ENCODE results near the gene USP6NL. TPM values are rescaled to one million over a fixed set of nuclear protein-coding genes. Genes with fewer than 3 reads are reported as not detected.

The USP6NL gene
- total RNA-seq, 1 experiment from 2014 or later, result 11.5 TPM

DNA sequence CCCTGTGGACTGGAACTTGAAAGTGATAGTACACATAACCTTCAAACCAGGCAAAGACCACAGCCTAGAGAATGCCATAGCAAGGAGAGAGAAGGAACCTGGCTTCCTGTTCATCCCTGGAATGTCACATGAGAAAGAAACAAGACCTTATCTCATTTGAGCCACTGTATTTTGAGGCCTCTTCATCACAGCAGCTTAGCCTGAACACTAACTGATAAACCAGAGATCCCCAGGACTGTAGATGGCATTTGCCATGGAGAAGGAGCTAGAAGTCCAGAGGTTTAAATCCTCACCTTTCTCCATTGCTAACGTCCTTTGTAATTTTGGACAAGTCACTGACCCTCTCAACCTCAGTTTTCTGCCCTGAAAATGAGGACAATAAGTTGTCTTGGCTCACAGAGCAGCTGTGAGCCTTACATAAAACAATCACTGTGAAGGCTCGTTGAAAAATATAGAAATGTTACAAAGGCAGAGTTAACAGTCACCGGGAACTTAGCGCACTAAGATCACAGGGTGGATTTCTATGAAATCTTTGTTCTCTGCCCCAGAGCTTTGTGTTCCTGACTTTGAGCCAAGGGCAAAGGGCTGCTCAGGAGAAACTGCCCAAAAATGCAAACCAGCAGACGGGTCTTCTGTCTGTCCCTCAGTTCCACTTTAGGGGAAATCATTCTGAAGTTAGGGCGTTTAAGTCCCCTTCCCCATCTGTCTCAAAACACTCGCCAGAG is 197.0 kb downstream of the USP6NL start:
- DNase-seq (ENCODE audit: low read depth in 1 of 2, low spot score in 2 of 2), result no peak
- Histone ChIP-seq H3K4me3 (no peak overlapping the region), H3K9me3 (replicated peaks) (no peaks in the 10 kb centered on the region), H3K4me1 (replicated peaks) (no peaks in the 10 kb centered on the region), H3K36me3 (no peaks in the 10 kb centered on the region), H3K27me3 (replicated peaks) (no peaks in the 10 kb centered on the region), H3K27ac (no peak overlapping the region)

DNA sequence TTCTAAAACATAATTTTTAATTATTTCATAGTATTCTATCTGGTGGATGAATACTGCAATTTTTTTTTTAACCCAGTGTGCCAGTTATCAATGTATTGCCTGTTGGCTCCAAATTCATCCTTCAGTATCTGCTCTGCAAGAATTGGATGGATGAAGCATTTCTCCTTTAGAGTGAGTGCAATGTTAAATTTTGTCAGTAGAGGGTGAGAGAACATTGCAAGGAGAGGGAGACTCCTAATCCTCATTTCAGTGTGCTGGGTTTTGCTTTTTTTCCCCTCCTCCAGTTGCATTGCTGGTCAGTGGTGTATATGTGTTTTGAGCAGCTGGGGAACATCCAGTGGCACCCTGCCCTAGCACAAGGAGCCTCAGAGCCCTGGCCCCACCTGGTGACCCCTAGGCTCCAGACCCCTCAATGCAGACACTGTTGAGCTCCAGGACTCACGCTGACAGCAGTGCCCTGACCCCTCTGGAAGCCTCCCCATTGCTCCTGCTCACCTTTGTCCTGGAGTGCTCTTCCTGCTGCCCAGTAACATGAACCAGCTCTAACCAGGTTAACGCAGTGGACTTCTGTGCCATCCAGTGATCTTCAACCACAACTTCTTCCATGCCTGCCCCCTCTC is 199.4 kb downstream of the USP6NL start:
- Histone ChIP-seq H3K36me3 (no peaks in the 10 kb centered on the region), H3K27ac (no peak overlapping the region), H3K4me1 (replicated peaks) (no peaks in the 10 kb centered on the region), H3K27me3 (replicated peaks) (no peaks in the 10 kb centered on the region), H3K4me3 (no peak overlapping the region), H3K9me3 (replicated peaks) (no peaks in the 10 kb centered on the region)
- no peak for DNase-seq (ENCODE audit: low read depth in 1 of 2, low spot score in 2 of 2)

DNA sequence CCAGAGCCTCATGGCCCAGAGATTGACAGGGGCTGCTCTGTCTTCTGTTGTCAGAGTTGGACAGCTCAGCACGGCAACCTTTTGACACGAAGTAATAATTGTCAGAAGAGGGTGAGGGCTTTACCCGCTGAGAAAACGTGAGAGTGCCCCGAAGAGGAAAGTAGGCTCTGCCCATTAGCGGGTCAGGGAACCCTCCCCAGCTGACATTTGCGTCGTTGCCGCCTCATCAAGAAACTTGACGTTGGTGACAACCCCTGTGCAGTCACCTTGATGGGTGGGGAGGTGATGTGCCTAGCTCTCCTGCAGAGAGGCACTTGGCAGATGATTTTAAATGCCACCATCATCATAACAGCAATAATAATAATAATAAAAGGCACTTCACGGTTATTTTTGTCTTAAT is 202.1 kb downstream of the USP6NL start:
- Histone ChIP-seq H3K9me3 (replicated peaks) (no peaks in the 10 kb centered on the region), H3K4me1 (replicated peaks) (no peaks in the 10 kb centered on the region), H3K27me3 (replicated peaks) (no peaks in the 10 kb centered on the region), H3K36me3 (no peaks in the 10 kb centered on the region), H3K27ac (no peak overlapping the region), H3K4me3 (no peak overlapping the region)
- DNase-seq (ENCODE audit: low read depth in 1 of 2, low spot score in 2 of 2), result no peak

DNA sequence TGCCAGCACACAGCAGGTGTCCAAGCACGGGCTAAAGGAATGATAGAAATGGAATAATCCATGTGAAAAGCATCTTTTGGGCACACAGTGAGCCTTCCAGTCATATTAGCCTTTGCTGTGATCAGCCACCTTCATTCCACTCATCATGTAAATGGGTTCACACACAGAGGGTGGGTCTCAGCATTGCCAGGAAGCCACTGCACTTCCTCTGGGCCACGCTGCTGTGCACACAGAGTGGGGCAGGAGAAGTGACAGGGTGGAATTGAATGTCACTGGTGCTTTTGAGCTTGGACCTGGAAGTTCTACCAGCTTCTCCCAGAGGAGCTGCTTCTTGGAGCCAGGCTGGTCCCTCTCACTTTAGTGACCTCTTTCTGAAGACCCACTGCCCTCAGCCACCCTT is 203.5 kb downstream of the USP6NL start:
- no peaks in the 10 kb centered on the region for H3K9me3 ChIP-seq (replicated peaks)
- H3K4me1 ChIP-seq (replicated peaks), result no peaks in the 10 kb centered on the region
- no peaks in the 10 kb centered on the region for H3K36me3 ChIP-seq
- H3K27ac ChIP-seq, result no peak overlapping the region
- no peak for DNase-seq (ENCODE audit: low read depth in 1 of 2, low spot score in 2 of 2)
- no peaks in the 10 kb centered on the region for H3K27me3 ChIP-seq (replicated peaks)
- H3K4me3 ChIP-seq, result no peak overlapping the region

DNA sequence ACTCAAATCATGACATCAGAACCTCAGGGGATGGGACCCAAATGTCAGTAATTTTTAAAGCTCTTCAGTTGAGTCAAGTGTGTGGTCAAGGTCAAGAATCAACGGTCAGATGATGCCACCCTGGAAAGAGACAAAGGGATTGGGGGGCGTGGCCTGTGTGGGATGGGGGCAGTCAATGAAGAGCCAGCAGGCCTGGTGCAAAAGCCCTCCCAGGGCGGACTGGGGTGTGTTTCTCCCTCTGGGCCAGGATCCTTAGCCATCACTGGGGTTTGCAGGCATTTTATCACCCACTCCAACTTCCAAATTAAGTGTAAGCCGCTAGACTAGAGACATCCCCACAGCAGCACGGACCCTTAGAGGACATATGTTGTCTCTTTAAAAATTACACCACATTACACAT is 204.7 kb downstream of the USP6NL start:
- Histone ChIP-seq H3K4me1 (replicated peaks) (no peaks in the 10 kb centered on the region), H3K36me3 (no peaks in the 10 kb centered on the region), H3K27me3 (replicated peaks) (no peaks in the 10 kb centered on the region), H3K27ac (no peak overlapping the region), H3K4me3 (no peak overlapping the region), H3K9me3 (replicated peaks) (no peaks in the 10 kb centered on the region)
- DNase-seq (ENCODE audit: low read depth in 1 of 2, low spot score in 2 of 2), result no peak

DNA sequence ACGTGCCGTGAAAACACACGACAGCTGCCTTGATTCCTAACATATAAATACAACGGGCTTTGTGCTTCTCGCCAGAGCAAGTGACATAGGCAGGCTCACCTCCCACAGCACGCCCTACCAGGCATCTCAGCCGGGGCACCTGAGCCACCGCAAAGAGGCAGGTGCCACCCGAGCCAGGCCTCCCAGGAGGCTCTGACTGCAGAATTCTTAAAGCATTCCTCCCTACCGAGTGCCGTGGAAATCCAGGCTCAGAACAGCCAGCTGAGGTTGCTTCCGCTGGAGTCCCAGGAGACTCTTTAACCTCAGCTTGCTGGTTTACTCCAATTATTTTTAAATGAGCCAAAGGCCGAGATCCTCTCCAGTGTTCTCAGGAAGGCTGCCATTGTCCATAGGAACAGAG is 206.5 kb downstream of the USP6NL start:
- Histone ChIP-seq H3K9me3 (replicated peaks) (no peaks in the 10 kb centered on the region), H3K4me3 (no peak overlapping the region), H3K27me3 (replicated peaks) (no peaks in the 10 kb centered on the region)

More for the DNA sequence above, 206.5 kb downstream of the USP6NL start:
- DNase-seq (ENCODE audit: low read depth in 1 of 2, low spot score in 2 of 2), result no peak
- no peak overlapping the region for H3K27ac ChIP-seq
- no peaks in the 10 kb centered on the region for H3K36me3 ChIP-seq
- H3K4me1 ChIP-seq (replicated peaks), result no peaks in the 10 kb centered on the region

Other genes starting within 250 kb of the USP6NL start
- gene ECHDC3, start 130.7 kb upstream of the USP6NL start, total RNA-seq (2014; rRNA removed; shearing (Covaris generic)), result 15.3 and 25.7 TPM in 2 replicates
- gene PROSER2, start 211.7 kb upstream of the USP6NL start, total RNA-seq (2014; rRNA removed; shearing (Covaris generic)), result 3.0 and 7.5 TPM in 2 replicates